Stimulated activated naive CD8-positive, alpha-beta T cell treated with anti-CD3 and anti-CD28 coated beads, Interleukin-15, amount 100 ng/mL, for 72 hours (primary cell): ENCODE results near the gene PPP1R27.

ENCODE experiments used
- ATAC-seq: fragments of 150-1000 bp; cut with Tn5 transposase; 2 replicates; pipeline ENCODE4 v1.10.0; 2021; ENCODE audit warnings: mild to moderate bottlenecking, moderate library complexity
- DNase-seq, 2 donors: peaks; one replicate each; pipeline ENCODE4 v3.0.0; 2021 to 2022
- H3K27ac Mint-ChIP-seq, 2 donors: one replicate each; pipeline ENCODE4 v1.8.0; 2022; ENCODE audit warnings: mild to moderate bottlenecking in 2 of 2, mixed read lengths in 2 of 2, moderate library complexity in 2 of 2
- H3K27me3 Mint-ChIP-seq: one replicate; pipeline ENCODE4 v1.8.0; 2022; ENCODE audit warnings: mixed read lengths
- H3K4me1 Mint-ChIP-seq: one replicate; pipeline ENCODE4 v1.8.0; 2022; ENCODE audit warnings: mild to moderate bottlenecking, mixed read lengths
- H3K4me3 Mint-ChIP-seq, 2 donors: one replicate each; pipeline ENCODE4 v1.8.0; 2022; ENCODE audit warnings: mild to moderate bottlenecking in 2 of 2, mixed read lengths in 2 of 2, moderate library complexity in 1 of 2
- H3K9me3 Mint-ChIP-seq, 2 donors: one replicate each; pipeline ENCODE4 v1.8.0; 2022; ENCODE audit warnings: mixed read lengths in 2 of 2

The PPP1R27 gene

DNA sequence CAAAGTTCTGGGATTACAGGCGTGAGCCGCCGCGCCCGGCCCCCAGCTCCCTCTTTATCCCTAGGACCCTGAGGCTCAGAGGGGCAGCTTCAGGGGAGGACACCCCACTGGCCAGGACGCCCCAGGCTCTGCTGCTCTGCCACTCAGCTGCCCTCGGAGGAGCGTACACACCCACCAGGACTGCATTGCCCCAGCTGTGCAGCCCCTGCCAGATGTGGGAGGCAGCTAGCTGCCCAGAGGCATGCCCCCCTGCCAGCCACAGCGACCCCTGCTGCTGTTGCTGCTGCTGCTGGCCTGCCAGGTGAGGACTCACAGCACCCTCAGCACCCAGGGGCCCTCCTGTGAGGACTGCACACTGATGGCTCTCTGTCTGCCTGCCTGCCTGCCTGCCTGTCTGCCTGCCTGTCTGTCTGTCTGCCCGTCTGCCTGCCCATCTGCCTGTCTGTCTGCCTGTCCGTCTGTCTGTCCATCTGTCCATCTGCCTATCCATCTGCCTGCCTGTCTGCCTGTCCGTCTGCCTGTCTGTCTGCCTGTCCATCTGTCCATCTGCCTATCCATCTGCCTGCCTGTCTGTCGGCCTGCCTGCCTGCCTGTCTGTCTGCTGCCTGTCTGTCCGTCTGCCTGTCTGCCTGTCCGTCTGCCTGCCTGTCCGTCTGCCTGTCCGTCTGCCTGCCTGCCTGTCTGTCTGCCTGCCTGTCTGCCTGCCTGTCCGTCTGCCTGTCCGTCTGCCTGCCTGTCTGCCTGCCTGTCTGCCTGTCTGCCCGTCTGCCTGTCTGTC is 25.9 kb downstream of the PPP1R27 start:
- DNase-seq = no peak
- no peaks in the 10 kb centered on the region for H3K9me3 Mint-ChIP-seq
- H3K27ac Mint-ChIP-seq = no peak overlapping the region
- ATAC-seq = no peak
- no peak overlapping the region for H3K4me3 Mint-ChIP-seq
- H3K4me1 Mint-ChIP-seq = peaks cover 4% of the 10 kb centered on the region
- H3K27me3 Mint-ChIP-seq = peaks cover 60% of the 10 kb centered on the region

GRCh38 chr17:81807839-81808238 is 27.0 kb downstream of the PPP1R27 start:
- DNase-seq (no peak), ATAC-seq (no peak)
- H3K4me3 Mint-ChIP-seq = no peak overlapping the region
- peaks cover 12% of the 10 kb centered on the region for H3K4me1 Mint-ChIP-seq
- no peaks in the 10 kb centered on the region for H3K9me3 Mint-ChIP-seq
- peaks cover 70% of the 10 kb centered on the region for H3K27me3 Mint-ChIP-seq
- no peak overlapping the region for H3K27ac Mint-ChIP-seq

GRCh38 chr17:81807210-81807719 is 27.6 kb downstream of the PPP1R27 start:
- DNase-seq (no peak), ATAC-seq (no peak)
- no peak overlapping the region for H3K27ac Mint-ChIP-seq
- peaks cover 12% of the 10 kb centered on the region for H3K4me1 Mint-ChIP-seq
- no peak overlapping the region for H3K4me3 Mint-ChIP-seq
- H3K9me3 Mint-ChIP-seq = no peaks in the 10 kb centered on the region
- H3K27me3 Mint-ChIP-seq = peaks cover 75% of the 10 kb centered on the region

- no peak for ATAC-seq
- DNase-seq = no peak
- Mint-ChIP-seq H3K27me3 (peaks cover 82% of the 10 kb centered on the region), H3K9me3 (no peaks in the 10 kb centered on the region), H3K4me3 (no peak overlapping the region), H3K4me1 (peaks cover 12% of the 10 kb centered on the region), H3K27ac (no peak overlapping the region)
These were observed 28.2 kb downstream of the PPP1R27 start for GRCh38 chr17:81806461-81807209.

DNA sequence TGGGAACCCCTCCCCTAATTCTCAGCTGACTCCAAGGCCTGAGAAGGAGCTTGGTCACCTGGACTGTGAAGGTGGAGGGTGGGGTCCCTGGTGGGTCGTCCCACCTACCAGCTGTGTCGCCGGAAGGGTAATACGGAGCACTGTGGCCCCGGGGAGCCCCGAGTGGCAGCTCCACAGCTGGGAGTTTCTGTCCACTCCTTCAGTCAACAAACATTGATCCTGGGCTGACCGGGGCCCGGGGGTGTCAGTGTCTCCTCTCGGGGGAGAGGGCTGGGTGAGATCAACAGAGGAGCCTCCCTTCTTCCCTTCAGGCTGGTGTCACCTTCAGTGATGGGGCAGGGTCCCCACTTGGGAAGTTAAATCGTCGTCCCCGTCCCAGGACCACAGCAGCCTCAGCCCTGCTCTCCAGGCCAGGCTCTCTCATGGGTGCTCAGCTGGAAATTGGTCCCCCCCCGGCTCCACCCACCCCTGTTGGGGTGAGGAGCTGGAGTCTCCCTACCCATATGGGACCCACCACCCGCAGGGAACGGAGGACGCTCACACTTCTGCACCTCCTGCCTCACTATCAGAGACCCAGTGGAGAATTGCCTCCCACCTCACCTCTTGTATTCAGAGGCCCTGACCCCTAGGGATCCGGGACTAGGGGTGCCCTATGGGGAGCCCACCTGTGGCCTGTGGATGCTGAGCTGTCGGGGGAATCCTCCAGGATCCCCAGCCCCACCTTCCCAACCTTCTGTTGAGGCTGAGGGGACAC is 29.0 kb downstream of the PPP1R27 start:
- Mint-ChIP-seq H3K9me3 (no peaks in the 10 kb centered on the region), H3K4me3 (no peak overlapping the region), H3K4me1 (peaks cover 12% of the 10 kb centered on the region), H3K27ac (no peak overlapping the region), H3K27me3 (peaks cover 89% of the 10 kb centered on the region)
- DNase-seq (no peak), ATAC-seq (no peak)

DNA sequence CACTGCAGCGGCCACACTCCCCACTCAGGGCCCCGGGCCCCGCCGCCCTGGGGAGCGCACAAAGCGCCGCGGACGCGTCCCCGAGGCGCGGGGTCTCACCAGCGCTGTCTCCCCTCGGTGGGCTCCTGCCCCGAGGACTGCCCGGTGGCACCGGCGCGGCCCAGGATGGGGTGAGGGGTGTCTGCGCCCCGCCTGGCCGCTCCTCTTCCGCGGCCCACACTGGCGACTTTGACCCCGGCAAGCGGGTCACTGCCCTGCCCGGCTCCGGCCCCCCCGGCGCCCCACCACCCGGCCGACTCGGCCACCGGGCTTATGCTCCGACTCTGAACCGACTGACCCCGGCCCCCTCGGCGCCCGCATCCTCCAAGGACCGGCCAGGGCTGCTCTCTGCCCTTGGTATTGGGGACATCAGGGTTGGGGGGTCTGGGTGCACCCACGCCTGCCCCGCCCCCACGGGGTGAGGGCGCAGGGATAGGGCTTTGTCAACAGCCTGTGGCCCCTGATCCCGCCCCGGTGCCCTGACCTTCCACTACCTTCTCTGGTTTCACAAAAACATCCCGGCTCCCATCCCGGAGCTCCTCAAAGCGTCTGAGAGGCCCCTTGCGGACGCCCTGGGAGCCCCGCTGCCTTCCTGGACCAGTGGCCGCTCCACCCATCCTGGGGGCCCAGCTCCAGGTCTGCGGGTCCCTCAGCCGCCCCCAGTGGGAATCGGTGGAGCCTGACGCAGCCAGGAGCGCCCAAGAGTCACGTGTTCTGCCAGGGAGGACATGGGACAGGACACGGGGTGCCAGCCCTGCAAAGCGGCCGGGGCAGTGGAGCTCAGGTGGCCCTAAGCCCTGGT is 30.1 kb downstream of the PPP1R27 start:
- peak; percentile 21 for ATAC-seq
- H3K27ac Mint-ChIP-seq = no peak overlapping the region
- DNase-seq = no peak
- peaks cover 12% of the 10 kb centered on the region for H3K4me1 Mint-ChIP-seq
- no peaks in the 10 kb centered on the region for H3K9me3 Mint-ChIP-seq
- peaks cover 90% of the 10 kb centered on the region for H3K27me3 Mint-ChIP-seq
- peak overlapping the region; percentile 13 to 15 for H3K4me3 Mint-ChIP-seq

- no peak for DNase-seq
- H3K4me3 Mint-ChIP-seq = peak within 1 kb of the TSS; percentile 13 to 47
- ATAC-seq = peak; percentile 18
- peaks cover 12% of the 10 kb centered on the region for H3K4me1 Mint-ChIP-seq
- H3K9me3 Mint-ChIP-seq = no peaks in the 10 kb centered on the region
- peaks cover 88% of the 10 kb centered on the region for H3K27me3 Mint-ChIP-seq
- no peak within 1 kb of the TSS for H3K27ac Mint-ChIP-seq
These were observed 30.9 kb downstream of the PPP1R27 start, which contains the start of gene GCGR for GRCh38 chr17:81803728-81804558. GCGR (plus strand) TSS chr17:81804150; CDS start chr17:81809019, 4,869 bp downstream.

GRCh38 chr17:81802856-81803643 is 31.8 kb downstream of the PPP1R27 start:
- ATAC-seq (no peak), DNase-seq (no peak)
- Mint-ChIP-seq H3K4me1 (peaks cover 12% of the 10 kb centered on the region), H3K4me3 (peak overlapping the region in 1 of 2 donors; percentile 47), H3K9me3 (no peaks in the 10 kb centered on the region), H3K27ac (no peak overlapping the region), H3K27me3 (peaks cover 80% of the 10 kb centered on the region)

DNA sequence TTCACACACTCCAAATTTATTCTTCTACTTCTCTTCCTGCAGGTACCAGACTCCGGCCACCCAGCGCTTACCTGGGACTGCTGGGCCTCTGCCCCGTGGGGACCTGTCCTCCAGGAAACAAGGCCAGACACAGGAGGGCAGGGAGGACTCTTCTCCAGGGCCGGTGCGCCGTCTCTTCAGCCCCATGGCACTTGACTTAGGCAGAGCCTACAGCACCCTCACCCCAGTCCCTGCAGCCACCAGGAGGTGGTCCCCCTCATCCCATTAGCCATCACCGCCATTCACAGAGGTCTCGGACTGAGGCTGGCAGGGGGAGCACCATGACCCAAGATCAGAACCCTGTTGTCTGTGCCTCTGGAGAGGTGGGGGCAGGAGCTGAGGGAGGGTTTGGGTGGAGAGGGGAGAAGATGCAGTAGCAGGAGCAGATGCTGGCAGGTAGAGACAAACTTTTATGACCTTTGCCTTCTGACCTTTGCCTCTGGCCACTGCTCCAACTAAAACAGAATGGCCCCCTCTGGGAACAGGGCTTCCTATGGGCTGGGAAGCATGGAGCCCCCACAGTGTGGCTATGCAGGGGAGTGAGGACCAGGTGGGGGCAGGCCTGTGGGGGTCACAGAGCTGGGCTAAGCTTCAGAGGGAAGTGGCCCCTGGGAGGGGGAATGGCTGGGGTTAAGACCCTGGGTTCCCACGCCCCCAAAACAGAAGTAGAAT is 32.6 kb downstream of the PPP1R27 start:
- H3K4me3 Mint-ChIP-seq = no peak overlapping the region
- DNase-seq (no peak), ATAC-seq (no peak)
- no peaks in the 10 kb centered on the region for H3K9me3 Mint-ChIP-seq
- peaks cover 12% of the 10 kb centered on the region for H3K4me1 Mint-ChIP-seq
- peaks cover 71% of the 10 kb centered on the region for H3K27me3 Mint-ChIP-seq
- no peak overlapping the region for H3K27ac Mint-ChIP-seq

GRCh38 chr17:81801327-81801726 is 33.5 kb downstream of the PPP1R27 start:
- DNase-seq (no peak), ATAC-seq (no peak)
- H3K4me1 Mint-ChIP-seq = peaks cover 12% of the 10 kb centered on the region
- H3K9me3 Mint-ChIP-seq = no peaks in the 10 kb centered on the region
- peaks cover 62% of the 10 kb centered on the region for H3K27me3 Mint-ChIP-seq
- H3K27ac Mint-ChIP-seq = no peak overlapping the region
- H3K4me3 Mint-ChIP-seq = no peak overlapping the region

DNA sequence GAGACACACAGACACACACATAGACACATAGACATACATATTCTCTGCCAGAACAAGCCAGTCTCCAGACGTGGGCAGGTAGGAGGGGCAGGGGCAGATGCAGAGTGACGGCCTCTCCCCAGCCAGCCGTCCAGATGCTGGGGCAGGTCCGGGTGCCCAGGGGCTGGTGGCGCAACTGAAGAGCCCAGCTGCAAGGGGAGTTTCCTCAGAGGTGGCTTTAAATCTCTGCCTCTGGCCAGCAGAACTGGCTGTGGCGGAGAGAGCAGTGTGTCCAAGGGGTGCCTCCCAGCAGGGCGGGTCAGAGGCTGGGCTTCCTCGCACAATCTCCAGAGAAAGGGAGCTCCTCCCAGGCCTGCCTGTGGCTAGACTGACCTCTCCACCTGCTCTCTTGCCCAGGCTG is 40.3 kb downstream of the PPP1R27 start:
- DNase-seq = no peak
- no peak for ATAC-seq

GRCh38 chr17:81794074-81794476 is 40.8 kb downstream of the PPP1R27 start:
- ATAC-seq (no peak), DNase-seq (no peak)
- H3K27ac Mint-ChIP-seq = no peak overlapping the region
- H3K27me3 Mint-ChIP-seq = peaks cover under 1% of the 10 kb centered on the region
- no peaks in the 10 kb centered on the region for H3K4me1 Mint-ChIP-seq
- no peaks in the 10 kb centered on the region for H3K9me3 Mint-ChIP-seq
- no peak overlapping the region for H3K4me3 Mint-ChIP-seq

More for the DNA sequence above, 40.3 kb downstream of the PPP1R27 start:
- H3K9me3 Mint-ChIP-seq = no peaks in the 10 kb centered on the region
- H3K4me1 Mint-ChIP-seq = no peaks in the 10 kb centered on the region
- peaks cover 5% of the 10 kb centered on the region for H3K27me3 Mint-ChIP-seq
- H3K4me3 Mint-ChIP-seq = no peak overlapping the region
- no peak overlapping the region for H3K27ac Mint-ChIP-seq
